22Rv1 (cell line): ENCODE results near the gene HOXA9.

Experiments
- H3K27ac ChIP-seq: fragments of 450-650 bp; 2 replicates; pipeline ENCODE4 v1.5.1; 2017
- CTCF ChIP-seq: fragments of 450-650 bp; IDR thresholded peaks from 2 replicates; pipeline ENCODE4 v1.5.1; 2017; ENCODE audit warnings: mild to moderate bottlenecking
- ZFX ChIP-seq: fragments of 450-650 bp; IDR thresholded peaks from 2 replicates; pipeline ENCODE4 v1.6.1; 2017; ENCODE audit warnings: antibody characterized with exemption, borderline replicate concordance

Gene HOXA9

DNA sequence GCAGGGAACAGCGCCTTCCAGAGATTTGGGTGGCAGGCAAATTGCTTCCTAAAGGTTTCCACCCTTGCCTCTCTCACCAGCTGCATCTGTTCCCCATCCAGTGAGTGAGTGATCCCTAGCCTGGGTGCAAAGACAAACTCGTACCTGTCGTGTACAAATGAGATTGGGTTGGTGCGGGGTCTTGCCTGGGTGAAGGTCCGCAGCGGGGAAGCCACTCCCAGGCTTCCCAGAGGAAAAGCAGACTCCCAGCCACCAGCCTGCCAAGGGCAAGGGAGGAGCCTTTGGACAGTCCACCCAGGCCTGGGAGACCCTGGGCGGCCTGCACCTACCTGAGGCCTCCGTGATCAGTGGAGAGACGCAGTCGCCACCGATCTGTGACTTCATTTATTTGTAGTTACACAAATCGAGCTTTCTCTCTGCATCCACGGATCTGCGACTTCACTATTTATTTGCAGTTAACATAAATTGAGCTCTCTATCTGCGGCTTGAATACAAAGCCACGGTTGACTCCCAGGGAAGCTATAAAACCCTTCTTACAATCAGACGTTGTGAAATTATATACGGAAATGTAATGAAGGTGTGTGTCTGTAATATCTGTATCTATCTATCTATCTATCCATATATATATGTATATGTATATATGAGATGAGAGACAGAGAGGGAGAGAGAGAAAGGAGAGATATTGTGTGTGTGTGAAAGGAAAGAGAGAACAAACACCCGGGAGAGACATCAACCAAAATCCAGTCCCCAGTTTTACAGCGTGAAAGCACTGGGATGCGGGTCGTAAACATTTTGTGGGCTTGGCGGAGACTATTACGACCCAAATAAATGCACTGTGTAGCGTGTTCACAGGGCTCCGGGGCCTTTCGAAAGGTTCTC is 5.8 kb downstream of the HOXA9 start:
- TF ChIP-seq CTCF (no peak), ZFX (no peak)
- no peak overlapping the region for H3K27ac ChIP-seq

DNA sequence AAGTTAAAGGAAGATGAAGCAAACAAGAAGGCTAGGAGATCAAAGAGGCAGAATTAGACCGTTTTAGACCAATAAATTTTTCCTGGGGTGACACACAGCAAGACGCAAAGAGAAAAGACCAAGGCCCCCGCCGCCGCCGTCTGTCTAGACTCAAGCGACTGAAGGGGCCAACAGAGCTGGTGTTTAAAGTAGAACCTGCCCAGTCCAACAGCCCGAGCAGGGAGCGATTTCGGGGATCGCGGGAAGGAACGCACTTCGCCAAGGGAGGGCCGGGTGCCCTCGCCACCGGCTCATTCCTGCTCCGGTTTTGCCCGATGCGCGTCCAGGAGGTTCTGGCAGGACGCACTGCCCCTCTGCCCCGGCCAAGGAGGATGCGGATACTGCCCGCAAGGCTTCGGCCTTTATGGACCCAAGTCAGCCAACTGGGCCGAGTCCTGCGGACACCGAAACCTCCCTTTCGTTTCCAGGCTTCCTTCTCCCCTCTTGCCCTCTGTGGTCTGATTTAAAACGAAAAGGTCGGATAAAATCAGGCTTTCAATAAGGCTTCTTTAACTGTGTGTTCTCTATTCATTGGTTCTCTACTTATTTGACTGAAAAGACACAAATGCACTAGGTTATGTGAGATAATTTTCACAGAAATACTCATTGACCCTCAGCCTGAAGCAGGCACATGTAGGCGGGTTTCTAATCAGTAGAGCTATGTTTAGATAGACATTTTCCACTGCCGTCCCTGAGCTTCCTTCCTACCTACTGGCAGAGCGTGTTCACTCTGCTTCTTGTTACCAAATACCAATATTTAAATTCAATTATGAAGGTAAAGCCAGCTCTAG is 6.7 kb downstream of the HOXA9 start:
- H3K27ac ChIP-seq = no peak overlapping the region
- TF ChIP-seq CTCF = no peak
- no peak for TF ChIP-seq ZFX

- no peak for TF ChIP-seq CTCF
- TF ChIP-seq ZFX = no peak
Measured at GRCh38 chr7:27157702-27158431, 7.5 kb downstream of the HOXA9 start.

DNA sequence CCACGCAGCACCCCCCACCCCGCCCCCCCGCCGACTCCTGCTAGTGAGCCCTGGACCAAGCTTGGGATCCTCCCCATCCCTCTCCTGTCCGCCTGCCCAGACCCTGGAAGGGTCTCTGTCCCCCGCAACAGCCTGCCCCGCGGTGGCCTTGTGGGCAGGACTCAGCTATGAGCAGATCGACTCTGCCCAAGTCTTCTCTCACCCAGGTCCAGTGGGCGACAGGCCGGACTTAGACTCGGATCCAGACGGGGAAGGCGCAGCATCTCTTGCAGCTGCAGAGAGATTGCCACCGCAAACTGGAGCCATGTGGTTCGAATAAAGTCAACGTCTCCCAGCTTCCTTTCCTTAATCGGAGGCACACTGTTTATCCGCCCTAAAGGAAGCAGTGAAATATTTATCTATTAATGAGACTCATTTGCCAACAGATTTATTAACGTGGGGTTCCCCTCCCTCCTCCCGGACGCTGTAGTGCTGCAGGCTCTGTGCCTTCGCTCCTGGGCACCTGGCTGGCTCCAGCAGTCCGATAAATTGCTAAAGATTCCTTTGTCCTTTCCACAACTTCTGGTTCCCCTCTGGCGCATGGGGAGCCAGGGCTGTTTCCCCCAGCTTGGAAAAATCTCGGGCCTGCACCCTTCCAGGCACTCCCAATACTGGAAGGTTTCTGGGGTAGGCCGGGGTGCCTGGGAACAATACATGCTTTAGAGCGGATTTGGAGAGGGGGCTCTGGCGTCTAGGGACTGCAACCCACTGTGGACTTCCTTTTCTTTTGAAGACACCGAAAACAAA is 8.2 kb downstream of the HOXA9 start:
- TF ChIP-seq ZFX (no peak), CTCF (no peak)
- H3K27ac ChIP-seq = no peak overlapping the region

More at GRCh38 chr7:27157702-27158431, 7.5 kb downstream of the HOXA9 start:
- H3K27ac ChIP-seq = no peak overlapping the region

GRCh38 chr7:27156508-27156898 is 8.8 kb downstream of the HOXA9 start, which contains the start of gene HOXA7:
Gene HOXA7, minus strand, starts transcription at chr7:27156675. Its CDS starts 130 bp downstream, at chr7:27156545.
- peak within 1 kb of the TSS; percentile 99 for H3K27ac ChIP-seq
- no peak for TF ChIP-seq ZFX
- no peak for TF ChIP-seq CTCF

GRCh38 chr7:27155816-27156507 is 9.4 kb downstream of the HOXA9 start:
- peak overlapping the region; percentile 99 for H3K27ac ChIP-seq

More at GRCh38 chr7:27155816-27156507, 9.4 kb downstream of the HOXA9 start:
- peak; percentile 20; the same call in 1 of the 2 replicates for TF ChIP-seq CTCF
- TF ChIP-seq ZFX = no peak
